ENCODE results near the gene DGCR2. TPM values are rescaled to one million over a fixed set of nuclear protein-coding genes. Genes with fewer than 3 reads are reported as not detected.

The DGCR2 gene
- total and polyA plus RNA-seq, 3 donors from 2014 or later, result 64.6 to 106 (median 89.5) TPM

DNA sequence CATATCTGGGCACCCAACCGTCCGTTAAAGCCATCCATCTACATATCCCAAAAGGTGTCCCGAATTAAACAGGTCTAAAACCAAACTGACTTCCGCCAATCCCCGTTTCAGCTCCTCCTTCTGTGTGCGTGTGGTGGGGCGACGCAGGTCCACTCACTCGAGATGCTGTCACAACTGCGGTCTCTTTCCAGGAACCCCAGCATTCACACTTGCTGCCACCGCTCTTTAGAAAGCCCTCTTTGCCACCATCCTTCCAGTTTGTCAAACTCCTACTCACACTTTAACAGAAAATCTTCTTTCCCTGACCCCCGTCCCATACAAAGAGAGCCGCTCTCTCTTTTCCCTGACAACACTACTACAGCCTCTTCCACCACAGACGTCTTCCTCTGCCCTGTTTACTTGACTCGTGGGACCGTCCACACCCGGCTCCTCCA, 21.8 kb upstream of the DGCR2 start:
- 3% methylated on average over 17 of the region's 17 CpGs for WGBS, 2 donors
- Histone ChIP-seq H3K27ac (peak overlapping the region; percentile 34 to 70), H3K9me3 (no peaks in the 10 kb centered on the region), H3K27me3 (no peaks in the 10 kb centered on the region), H3K4me1 (peaks cover 7% of the 10 kb centered on the region), H3K36me3 (ENCODE audit: low read depth, missing control alignments) (no peaks in the 10 kb centered on the region), H3K4me3 (peak overlapping the region; percentile 78 to 87)
- no peak for DNase-seq
- intact Hi-C loops (cut with DNase I; ENCODE audit: low total_unique reads), result no loop called here
- TF ChIP-seq, protein P1, sequence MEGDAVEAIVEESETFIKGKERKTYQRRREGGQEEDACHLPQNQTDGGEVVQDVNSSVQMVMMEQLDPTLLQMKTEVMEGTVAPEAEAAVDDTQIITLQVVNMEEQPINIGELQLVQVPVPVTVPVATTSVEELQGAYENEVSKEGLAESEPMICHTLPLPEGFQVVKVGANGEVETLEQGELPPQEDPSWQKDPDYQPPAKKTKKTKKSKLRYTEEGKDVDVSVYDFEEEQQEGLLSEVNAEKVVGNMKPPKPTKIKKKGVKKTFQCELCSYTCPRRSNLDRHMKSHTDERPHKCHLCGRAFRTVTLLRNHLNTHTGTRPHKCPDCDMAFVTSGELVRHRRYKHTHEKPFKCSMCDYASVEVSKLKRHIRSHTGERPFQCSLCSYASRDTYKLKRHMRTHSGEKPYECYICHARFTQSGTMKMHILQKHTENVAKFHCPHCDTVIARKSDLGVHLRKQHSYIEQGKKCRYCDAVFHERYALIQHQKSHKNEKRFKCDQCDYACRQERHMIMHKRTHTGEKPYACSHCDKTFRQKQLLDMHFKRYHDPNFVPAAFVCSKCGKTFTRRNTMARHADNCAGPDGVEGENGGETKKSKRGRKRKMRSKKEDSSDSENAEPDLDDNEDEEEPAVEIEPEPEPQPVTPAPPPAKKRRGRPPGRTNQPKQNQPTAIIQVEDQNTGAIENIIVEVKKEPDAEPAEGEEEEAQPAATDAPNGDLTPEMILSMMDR (IDR thresholded peaks at IDR 0.05), result no peak

GRCh38 chr22:19143212-19143611, 21.0 kb upstream of the DGCR2 start:
- Histone ChIP-seq H3K27ac (no peak overlapping the region), H3K9me3 (no peaks in the 10 kb centered on the region), H3K27me3 (no peaks in the 10 kb centered on the region), H3K4me1 (peaks cover 7% of the 10 kb centered on the region), H3K4me3 (no peak overlapping the region), H3K36me3 (ENCODE audit: low read depth, missing control alignments) (no peaks in the 10 kb centered on the region)
- TF ChIP-seq POLR2A (IDR thresholded peaks at IDR 0.05), result no peak
- TF ChIP-seq, protein P1 (IDR thresholded peaks at IDR 0.05), result no peak
- WGBS, 2 donors, result 67 to 73% methylated on average over 5 of the region's 5 CpGs
- no peak for DNase-seq
- intact Hi-C loops (cut with DNase I; ENCODE audit: low total_unique reads), result no loop called here

DNA sequence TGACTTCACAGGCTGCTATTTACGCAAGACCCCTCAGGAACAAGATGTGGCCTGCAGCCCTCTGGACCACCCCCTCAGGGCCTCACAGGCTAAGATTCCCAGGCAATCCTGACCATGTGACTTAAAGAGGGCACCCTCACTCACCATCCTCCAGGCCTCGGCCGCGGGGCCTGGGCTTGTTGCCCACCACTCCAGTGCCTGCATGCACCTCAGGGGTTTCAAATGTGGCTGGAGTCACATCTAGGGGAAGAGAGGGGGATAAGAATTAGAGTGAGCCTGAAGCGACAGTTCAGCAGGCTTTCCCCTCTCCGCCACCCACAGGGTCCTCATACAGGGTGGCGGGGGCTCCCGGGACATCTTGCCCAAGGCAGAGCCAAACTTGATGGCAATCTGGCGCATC, 20.2 kb upstream of the DGCR2 start:
- no peak for TF ChIP-seq POLR2A (IDR thresholded peaks at IDR 0.05)
- TF ChIP-seq, protein P1 (IDR thresholded peaks at IDR 0.05), result no peak
- H3K27me3 ChIP-seq, result no peaks in the 10 kb centered on the region
- peaks cover 7% of the 10 kb centered on the region for H3K4me1 ChIP-seq
- H3K4me3 ChIP-seq, result no peak overlapping the region
- WGBS, 2 donors, result 95 to 97% methylated on average over 9 of the region's 9 CpGs
- H3K9me3 ChIP-seq, result no peaks in the 10 kb centered on the region
- intact Hi-C loops (cut with DNase I; ENCODE audit: low total_unique reads), result no loop called here
- no peak overlapping the region for H3K27ac ChIP-seq
- no peak for DNase-seq
- H3K36me3 ChIP-seq (ENCODE audit: low read depth, missing control alignments), result no peaks in the 10 kb centered on the region

DNA sequence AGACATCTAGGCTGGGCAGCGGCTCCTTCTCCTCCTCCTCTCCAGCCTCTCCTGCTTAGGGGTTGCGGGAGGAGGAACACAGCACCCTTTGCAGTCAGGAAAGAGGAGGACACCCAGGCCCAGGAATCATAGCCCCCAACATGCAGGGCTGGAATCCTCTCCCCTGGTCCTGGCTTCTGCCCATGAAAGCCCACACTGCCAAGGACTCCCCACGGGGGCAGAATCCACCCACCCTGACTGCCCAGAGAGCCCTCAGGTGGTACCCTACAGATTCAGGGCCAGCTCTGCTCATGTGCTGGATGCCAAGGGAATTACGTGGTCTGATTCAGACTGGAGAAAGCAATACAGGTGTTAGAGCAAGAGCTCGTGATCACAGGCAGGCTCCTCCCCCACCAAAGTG, 17.8 kb upstream of the DGCR2 start:
- DNase-seq, result no peak
- Histone ChIP-seq H3K27ac (no peak overlapping the region), H3K36me3 (ENCODE audit: low read depth, missing control alignments) (no peaks in the 10 kb centered on the region), H3K4me3 (no peak overlapping the region), H3K4me1 (peaks cover 7% of the 10 kb centered on the region), H3K27me3 (no peaks in the 10 kb centered on the region), H3K9me3 (no peaks in the 10 kb centered on the region)
- 89 to 95% methylated on average over 2 to 5 of the region's 5 CpGs for WGBS, 2 donors
- no peak for TF ChIP-seq POLR2A (IDR thresholded peaks at IDR 0.05)
- TF ChIP-seq, protein P1 (IDR thresholded peaks at IDR 0.05), result no peak
- intact Hi-C loops (cut with DNase I; ENCODE audit: low total_unique reads), result loop anchor here (10.0 kb wide), 1 partner anchor 495 kb away; no protein-coding TSS in a partner anchor

- TF ChIP-seq, protein P1 (IDR thresholded peaks at IDR 0.05), result no peak
- no peak for TF ChIP-seq POLR2A (IDR thresholded peaks at IDR 0.05)
- intact Hi-C loops (cut with DNase I; ENCODE audit: low total_unique reads), result loop anchor here (10.0 kb wide), 1 partner anchor 496 kb away; no protein-coding TSS in a partner anchor
- Histone ChIP-seq H3K36me3 (ENCODE audit: low read depth, missing control alignments) (no peaks in the 10 kb centered on the region), H3K27ac (no peak overlapping the region), H3K4me1 (peaks cover 7% of the 10 kb centered on the region), H3K27me3 (no peaks in the 10 kb centered on the region), H3K4me3 (no peak overlapping the region), H3K9me3 (no peaks in the 10 kb centered on the region)
- 95% methylated on average over 9 of the region's 9 CpGs; no CpG with 5 or more reads in 1 of the 2 donors for WGBS, 2 donors
- no peak for DNase-seq
Measured at GRCh38 chr22:19139001-19139356, 16.8 kb upstream of the DGCR2 start.
